DND-41 (cell line): ENCODE data around the gene GORASP2.

Source experiments
- ATAC-seq: fragments of 200-7000 bp; cut with Tn5 transposase; 3 replicates; pipeline ENCODE4 v1.9.1; 2021; ENCODE audit warnings: low read depth; ENCODE audit not compliant: insufficient read depth
- DNase-seq: peaks from one replicate; pipeline ENCODE4 v3.0.0-alpha.2; 2020
- H2AFZ ChIP-seq: 2 replicates; pipeline ENCODE4 v1.6.0; 2012; ENCODE audit warnings: low read depth, low read length
- H3K27ac ChIP-seq: 2 replicates; pipeline ENCODE4 v1.5.1; 2012; ENCODE audit warnings: low read length, inconsistent platforms
- H3K27me3 ChIP-seq: fragments of 200-600 bp; sonication (generic); 2 replicates; pipeline ENCODE4 v1.6.0; 2012; ENCODE audit warnings: low read length, mild to moderate bottlenecking, inconsistent platforms; ENCODE audit not compliant: insufficient read depth, poor library complexity
- H3K36me3 ChIP-seq: 2 replicates; pipeline ENCODE4 v1.5.1; 2012; ENCODE audit warnings: low read length, inconsistent platforms; ENCODE audit not compliant: insufficient read depth
- H3K4me1 ChIP-seq: 2 replicates; pipeline ENCODE4 v1.5.1; 2012; ENCODE audit warnings: mild to moderate bottlenecking, low read length; ENCODE audit not compliant: insufficient read depth
- H3K4me2 ChIP-seq: 2 replicates; pipeline ENCODE4 v1.6.0; 2012; ENCODE audit warnings: mild to moderate bottlenecking, moderate library complexity, low read length, inconsistent platforms; ENCODE audit not compliant: insufficient read depth
- H3K4me3 ChIP-seq, 2 experiments: fragments of 200-600 bp in 1 of 2; shearing (Covaris generic) in 1 of 2; 2 replicates each; pipeline ENCODE4 v1.5.1; 2012 to 2016; ENCODE audit warnings: inconsistent platforms in 2 of 2, low read length in 2 of 2, mild to moderate bottlenecking in 2 of 2, low read depth in 1 of 2, moderate library complexity in 1 of 2
- H3K79me2 ChIP-seq: 2 replicates; pipeline ENCODE4 v1.6.0; 2012; ENCODE audit warnings: low read length, inconsistent platforms; ENCODE audit not compliant: insufficient read depth
- H3K9ac ChIP-seq: 2 replicates; pipeline ENCODE4 v1.6.0; 2012; ENCODE audit warnings: low read depth, mild to moderate bottlenecking, inconsistent platforms, low read length, moderate library complexity
- H3K9me3 ChIP-seq: 2 replicates; pipeline ENCODE4 v1.5.1; 2012; ENCODE audit warnings: low read length, moderate library complexity, mild to moderate bottlenecking, inconsistent platforms; ENCODE audit not compliant: insufficient read depth, severe bottlenecking
- H4K20me1 ChIP-seq: 2 replicates; pipeline ENCODE4 v1.6.0; 2012; ENCODE audit warnings: low read length; ENCODE audit not compliant: insufficient read depth
- CTCF ChIP-seq: IDR thresholded peaks from 2 replicates; pipeline ENCODE4 v1.5.1; 2012; ENCODE audit warnings: borderline replicate concordance, low read length, moderate library complexity, mild to moderate bottlenecking; ENCODE audit not compliant: poor library complexity, severe bottlenecking; ENCODE audit errors: extremely low read depth
- EZH2 ChIP-seq: IDR thresholded peaks from 3 replicates; pipeline ENCODE4 v1.6.1; 2012; ENCODE audit warnings: borderline replicate concordance, low read depth, mild to moderate bottlenecking, moderate library complexity, low read length, inconsistent platforms; ENCODE audit not compliant: severe bottlenecking

The GORASP2 gene

DNA sequence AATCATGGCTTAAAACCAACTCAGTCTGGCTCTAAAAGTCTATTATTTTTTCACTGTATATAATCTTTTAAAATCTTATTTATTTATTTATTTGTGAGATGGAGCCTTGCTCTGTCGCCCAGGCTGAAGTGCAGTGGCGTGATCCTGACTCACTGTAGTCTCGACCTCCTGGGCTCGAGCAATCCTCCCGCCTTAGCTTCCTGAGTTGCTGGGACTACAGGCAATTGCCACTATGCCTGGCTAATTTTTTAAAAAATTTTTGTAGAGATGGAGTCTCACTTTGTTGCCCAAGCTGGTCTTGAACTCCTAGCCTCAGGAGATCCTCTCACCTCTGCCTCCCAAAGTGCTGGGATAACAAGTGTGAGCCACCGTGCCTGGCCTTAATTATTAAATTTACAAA is 14.5 kb downstream of the GORASP2 start:
- Histone ChIP-seq H3K79me2 (peaks cover 97% of the 10 kb centered on the region), H3K4me1 (no peaks in the 10 kb centered on the region), H3K4me3 (no peak overlapping the region), H2AFZ (no peak overlapping the region), H3K27ac (no peak overlapping the region), H3K9me3 (no peaks in the 10 kb centered on the region), H3K36me3 (peaks cover 15% of the 10 kb centered on the region; the same call in 1 of the 2 replicates), H4K20me1 (peaks cover 80% of the 10 kb centered on the region), H3K4me2 (no peak overlapping the region), H3K27me3 (no peaks in the 10 kb centered on the region), H3K9ac (no peak overlapping the region)
- no peak for ATAC-seq
- TF ChIP-seq EZH2 (no peak), CTCF (no peak)
- DNase-seq = no peak

- H3K9me3 ChIP-seq = no peaks in the 10 kb centered on the region
- H3K4me3 ChIP-seq = no peak overlapping the region
- no peak overlapping the region for H2AFZ ChIP-seq
- peaks cover 21% of the 10 kb centered on the region for H3K36me3 ChIP-seq
- no peak for ATAC-seq
- no peak for DNase-seq
- H3K27ac ChIP-seq = no peak overlapping the region
- no peaks in the 10 kb centered on the region for H3K4me1 ChIP-seq
- H3K27me3 ChIP-seq = no peaks in the 10 kb centered on the region
- TF ChIP-seq CTCF (no peak), EZH2 (no peak)
- no peak overlapping the region for H3K4me2 ChIP-seq
- H3K9ac ChIP-seq = no peak overlapping the region
- peaks cover 71% of the 10 kb centered on the region for H4K20me1 ChIP-seq
- H3K79me2 ChIP-seq = peaks cover 96% of the 10 kb centered on the region
These were observed 15.5 kb downstream of the GORASP2 start for GRCh38 chr2:170944545-170944944.

DNA sequence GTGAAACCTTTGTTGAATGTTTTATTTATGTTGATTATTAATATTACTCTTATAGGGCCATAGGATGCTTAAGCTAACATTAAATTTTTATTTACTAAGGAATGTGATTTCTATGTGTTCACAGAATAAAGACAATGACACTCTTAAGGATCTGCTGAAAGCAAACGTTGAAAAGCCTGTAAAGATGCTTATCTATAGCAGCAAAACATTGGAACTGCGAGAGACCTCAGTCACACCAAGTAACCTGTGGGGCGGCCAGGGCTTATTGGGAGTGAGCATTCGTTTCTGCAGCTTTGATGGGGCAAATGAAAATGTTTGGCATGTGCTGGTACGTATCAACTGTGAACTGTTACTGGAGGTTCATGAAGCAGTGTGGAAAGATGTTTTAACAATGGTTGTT is 20.4 kb downstream of the GORASP2 start:
- H3K4me3 ChIP-seq = no peak overlapping the region
- H3K36me3 ChIP-seq = peaks cover 60% of the 10 kb centered on the region
- no peak for ATAC-seq
- DNase-seq = no peak
- no peak for TF ChIP-seq EZH2
- H3K9ac ChIP-seq = no peak overlapping the region
- no peak overlapping the region for H3K4me2 ChIP-seq
- peaks cover 33% of the 10 kb centered on the region; the same call in 1 of the 2 replicates for H4K20me1 ChIP-seq
- H3K27ac ChIP-seq = no peak overlapping the region
- no peaks in the 10 kb centered on the region for H3K27me3 ChIP-seq
- H3K4me1 ChIP-seq = no peaks in the 10 kb centered on the region
- H3K9me3 ChIP-seq = no peaks in the 10 kb centered on the region
- H2AFZ ChIP-seq = no peak overlapping the region
- peaks cover 53% of the 10 kb centered on the region for H3K79me2 ChIP-seq

DNA sequence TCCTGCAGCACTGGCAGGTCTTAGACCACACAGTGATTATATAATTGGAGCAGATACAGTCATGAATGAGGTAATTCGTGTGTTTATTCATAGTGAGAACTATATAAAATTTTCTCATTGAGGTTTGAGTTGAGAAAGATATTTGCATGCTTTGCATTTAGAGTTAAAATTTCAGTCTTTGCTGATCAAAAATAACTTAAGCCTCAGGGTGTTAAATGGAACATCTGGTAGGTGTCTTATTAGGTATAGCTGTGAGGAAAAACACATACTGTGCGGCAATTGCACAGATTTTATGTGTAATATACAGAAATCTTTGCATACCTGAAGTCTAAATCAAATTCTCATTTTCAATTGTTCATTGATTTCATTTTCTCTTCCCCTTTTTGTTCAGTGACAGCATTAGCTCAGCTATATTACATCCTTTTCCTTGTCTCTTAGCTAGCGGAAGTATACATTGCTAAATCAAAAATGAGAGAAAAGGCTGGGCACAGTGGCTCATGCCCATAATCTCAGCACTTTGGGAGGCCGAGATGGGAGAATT is 21.2 kb downstream of the GORASP2 start:
- TF ChIP-seq CTCF (no peak), EZH2 (no peak)
- H4K20me1 ChIP-seq = peaks cover 25% of the 10 kb centered on the region; the same call in 1 of the 2 replicates
- no peak for ATAC-seq
- no peak overlapping the region for H3K4me3 ChIP-seq
- DNase-seq = no peak
- H3K9ac ChIP-seq = no peak overlapping the region
- H3K9me3 ChIP-seq = no peaks in the 10 kb centered on the region
- no peaks in the 10 kb centered on the region for H3K4me1 ChIP-seq
- H3K27ac ChIP-seq = no peak overlapping the region
- peaks cover 69% of the 10 kb centered on the region for H3K36me3 ChIP-seq
- no peaks in the 10 kb centered on the region for H3K27me3 ChIP-seq
- H2AFZ ChIP-seq = no peak overlapping the region
- no peak overlapping the region for H3K4me2 ChIP-seq
- peaks cover 44% of the 10 kb centered on the region for H3K79me2 ChIP-seq
